NCI-H82 treated with DMSO at 0.1 percent for 48 hours (cell line): ENCODE results near the gene TSPAN7.
A peak's percentile ranks its signal among the peaks of the same experiment; 100 is the strongest.

Source experiments
- DNase-seq: peaks from one replicate; lab custom pipeline; 2025; ENCODE audit not compliant: unreplicated experiment; lab: John Stamatoyannopoulos, UW

Gene TSPAN7

DNA sequence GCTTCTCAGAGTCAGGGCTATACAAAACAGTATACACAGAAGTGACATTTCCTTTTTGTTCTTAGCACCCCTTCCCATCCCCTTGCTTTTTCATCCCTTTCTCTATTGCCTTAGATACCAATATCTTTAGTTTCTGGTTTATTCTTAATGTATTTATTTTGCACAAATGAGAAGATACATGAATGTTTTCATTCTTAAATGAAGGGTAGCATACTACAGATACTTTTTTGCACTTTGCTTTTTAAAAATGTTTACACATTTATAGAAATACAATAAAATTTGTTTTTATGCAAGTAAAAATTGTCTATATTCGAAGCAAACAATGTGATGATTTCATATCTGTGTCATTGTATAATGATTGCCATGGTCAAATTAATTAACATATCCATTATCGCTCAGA is 33.1 kb downstream of the TSPAN7 start:
- no peak for DNase-seq

DNA sequence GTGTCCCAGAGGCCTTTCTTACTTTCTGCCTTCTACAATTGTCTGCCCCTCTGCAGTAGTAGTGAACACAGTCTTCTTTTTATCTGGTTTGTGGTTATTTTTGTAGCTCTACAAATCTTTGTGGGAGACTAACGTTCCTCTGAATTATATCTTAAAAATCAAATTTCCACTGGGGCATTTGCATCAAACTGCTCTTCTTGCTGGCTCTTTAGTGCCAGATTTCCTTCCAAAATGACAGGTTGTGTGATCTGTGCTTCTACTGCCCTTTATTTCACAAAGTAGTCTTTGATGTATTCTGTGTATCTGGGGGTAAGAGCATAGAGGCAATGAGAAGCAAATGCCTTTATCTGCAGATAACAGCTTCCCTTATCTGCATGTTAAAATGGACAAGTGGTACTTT is 34.5 kb downstream of the TSPAN7 start:
- no peak for DNase-seq

DNA sequence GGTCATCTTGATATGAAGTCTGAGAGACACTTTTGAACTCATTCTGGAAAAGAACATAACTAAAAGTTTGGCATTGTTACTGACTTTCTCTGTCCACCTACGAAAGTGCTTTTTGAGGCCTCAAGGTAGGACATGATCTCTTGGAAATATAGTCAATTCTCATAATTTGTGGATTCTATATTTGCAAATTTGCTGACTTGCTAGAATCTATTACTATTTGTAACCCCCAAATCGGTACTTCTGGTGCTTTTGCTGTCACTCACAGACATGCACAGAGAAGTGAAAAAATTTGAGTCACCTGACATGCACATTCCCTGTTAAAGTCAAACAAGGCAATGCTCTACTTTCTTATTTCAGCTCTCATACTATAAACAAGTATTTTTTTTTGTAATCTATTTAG is 35.6 kb downstream of the TSPAN7 start:
- DNase-seq: no peak

DNA sequence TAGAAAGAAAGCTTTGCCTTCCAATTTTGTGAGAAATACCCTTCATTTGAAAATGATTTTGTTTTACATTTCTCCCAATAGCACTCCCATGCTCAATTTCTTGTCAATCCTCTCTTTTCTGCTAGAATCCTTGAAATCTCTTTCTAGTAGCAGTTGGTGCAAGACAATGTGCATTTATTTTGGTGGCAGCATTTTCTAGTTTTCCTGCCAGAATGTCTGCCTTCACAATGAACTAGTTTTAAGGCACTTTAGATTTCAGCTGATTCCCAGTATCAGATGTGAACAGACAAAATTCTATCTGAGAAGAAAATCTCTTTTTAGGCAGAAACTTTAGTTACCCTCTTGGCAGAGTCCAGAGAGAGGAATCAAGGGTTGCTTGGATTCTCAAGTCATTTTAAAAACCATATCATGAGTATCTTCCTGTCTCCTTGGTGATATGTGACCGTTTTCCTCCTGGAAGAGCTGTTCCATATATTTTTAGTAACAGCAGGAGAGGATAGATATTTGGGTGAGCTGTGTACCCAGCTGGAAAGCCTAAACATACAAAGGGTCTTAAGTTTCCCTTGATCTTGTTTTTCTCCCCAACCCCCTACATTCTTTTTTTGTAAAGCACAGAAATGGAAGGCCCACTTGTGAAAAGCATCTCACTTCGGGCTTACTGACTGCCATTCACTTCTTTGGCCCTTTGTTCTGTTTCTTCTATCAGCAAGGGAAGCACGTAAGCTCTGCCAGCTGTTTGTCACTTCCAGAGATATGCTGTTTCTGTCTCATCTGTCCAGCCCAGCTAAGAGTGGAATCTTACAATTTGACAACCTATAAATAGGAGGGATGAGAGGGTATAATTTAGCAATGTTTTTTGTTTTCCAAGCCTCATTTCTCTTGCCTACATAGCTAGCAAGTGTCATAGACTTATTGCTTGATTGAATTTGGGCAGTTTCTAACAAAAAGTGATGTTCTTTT is 38.7 kb downstream of the TSPAN7 start:
- no peak for DNase-seq

- no peak for DNase-seq
Measured at GRCh38 chrX:38601866-38602265, 40.5 kb downstream of the TSPAN7 start.

GRCh38 chrX:38606821-38607220 is 45.5 kb downstream of the TSPAN7 start:
- DNase-seq: no peak

DNA sequence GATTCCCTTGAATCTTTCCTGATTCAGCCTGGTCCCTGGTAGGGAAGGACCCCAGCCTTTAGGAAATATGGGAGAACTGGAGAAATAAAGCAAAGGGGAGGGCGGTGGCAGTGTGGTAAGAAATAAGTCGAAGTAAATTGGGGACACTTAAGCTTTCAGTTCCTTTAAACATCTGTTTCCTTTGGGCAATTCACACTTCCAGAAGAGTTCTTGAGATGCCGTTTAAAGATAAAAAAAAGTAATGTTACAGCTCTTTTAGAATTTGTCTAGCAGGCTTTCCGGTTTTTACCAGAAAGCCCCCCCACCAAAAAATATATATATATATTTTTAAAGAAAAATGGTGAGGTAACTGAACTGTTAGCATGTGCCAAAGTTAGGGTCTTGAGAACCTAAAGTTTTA is 46.6 kb downstream of the TSPAN7 start:
- no peak for DNase-seq

DNA sequence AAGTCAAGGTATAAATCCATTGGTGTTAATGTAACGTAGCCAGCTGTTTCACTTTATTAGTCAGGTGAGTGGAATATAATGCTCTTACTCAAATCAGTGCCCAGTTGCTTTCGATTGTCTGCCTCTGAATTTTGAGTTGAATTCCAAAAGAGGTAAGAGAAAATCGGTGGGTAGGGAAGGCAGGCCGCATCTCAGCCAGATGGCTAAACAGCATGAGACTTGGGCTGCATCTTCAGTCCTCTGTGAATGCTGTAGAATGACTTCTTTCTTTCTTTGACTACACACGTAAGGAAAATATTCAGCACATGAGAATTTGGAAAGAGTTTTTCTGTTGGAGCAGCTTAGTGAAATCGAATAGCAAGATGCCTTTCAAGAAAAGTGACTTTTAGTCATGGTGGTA is 49.5 kb downstream of the TSPAN7 start:
- no peak for DNase-seq

- DNase-seq: no peak
Measured at GRCh38 chrX:38612281-38612680, 50.9 kb downstream of the TSPAN7 start.

- DNase-seq: no peak
Measured at GRCh38 chrX:38614485-38614884, 53.1 kb downstream of the TSPAN7 start.

DNA sequence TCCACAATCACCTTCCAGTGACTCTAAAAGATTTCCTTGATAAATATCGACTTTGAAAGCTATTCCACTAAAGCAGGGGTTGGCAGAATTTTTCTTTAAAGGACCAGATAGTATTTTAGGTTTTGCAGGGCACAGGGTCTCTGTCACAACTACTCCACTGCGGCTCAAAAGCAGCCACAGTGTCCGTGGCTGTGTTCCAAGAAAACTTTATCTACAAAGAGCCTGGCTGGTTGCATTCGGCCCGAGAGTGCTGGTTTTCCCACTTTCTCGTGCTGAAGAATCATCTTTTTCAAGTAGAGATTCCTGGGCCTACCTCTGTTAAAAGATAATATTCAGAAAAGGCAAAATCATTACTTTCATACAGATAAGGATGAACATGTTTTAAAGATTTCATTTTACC is 55.6 kb downstream of the TSPAN7 start:
- no peak for DNase-seq

GRCh38 chrX:38618180-38618579 is 56.8 kb downstream of the TSPAN7 start:
- DNase-seq: no peak

DNA sequence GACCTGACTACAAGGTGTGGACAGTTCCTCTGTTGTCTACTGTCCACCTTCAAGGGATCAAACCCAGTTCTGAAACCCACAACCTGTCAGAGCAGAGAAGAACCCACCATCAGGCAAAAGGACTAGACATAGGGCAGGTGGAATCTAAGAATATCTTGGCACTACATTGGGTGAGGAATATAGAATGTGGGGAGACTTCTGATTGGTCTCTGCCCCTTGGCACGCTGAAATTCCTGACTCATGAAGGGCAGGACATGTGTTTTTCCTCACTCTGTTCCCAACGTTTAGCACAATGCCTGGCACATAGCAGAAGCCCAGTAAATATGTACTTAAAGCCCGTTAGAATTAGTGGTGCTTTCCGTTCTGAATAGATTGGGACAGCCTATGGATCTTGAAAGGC is 59.3 kb downstream of the TSPAN7 start:
- no peak for DNase-seq

- no peak for DNase-seq
Measured at GRCh38 chrX:38626296-38626695, 65.0 kb downstream of the TSPAN7 start.

DNA sequence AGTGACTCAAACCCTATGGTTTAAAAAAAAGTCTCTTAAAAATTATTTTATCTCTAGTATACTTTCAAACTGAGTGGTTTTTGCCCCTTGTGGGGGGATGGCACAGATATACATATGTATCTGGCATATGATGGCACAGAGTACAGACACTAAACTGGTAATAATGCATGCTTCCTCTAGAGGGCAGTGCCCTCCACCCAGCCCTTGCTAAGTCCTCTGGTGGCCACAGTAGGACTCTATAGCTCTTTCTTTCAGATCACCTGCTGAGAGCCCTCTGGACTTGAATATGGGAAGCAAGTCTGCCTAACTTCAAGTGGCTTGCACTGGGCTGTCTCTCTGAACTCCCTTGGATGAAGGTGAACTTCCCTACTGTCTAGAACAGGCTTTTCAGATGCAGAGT is 66.3 kb downstream of the TSPAN7 start:
- DNase-seq: peak; percentile 9

- no peak for DNase-seq
Measured at GRCh38 chrX:38628587-38628986, 67.2 kb downstream of the TSPAN7 start.

DNA sequence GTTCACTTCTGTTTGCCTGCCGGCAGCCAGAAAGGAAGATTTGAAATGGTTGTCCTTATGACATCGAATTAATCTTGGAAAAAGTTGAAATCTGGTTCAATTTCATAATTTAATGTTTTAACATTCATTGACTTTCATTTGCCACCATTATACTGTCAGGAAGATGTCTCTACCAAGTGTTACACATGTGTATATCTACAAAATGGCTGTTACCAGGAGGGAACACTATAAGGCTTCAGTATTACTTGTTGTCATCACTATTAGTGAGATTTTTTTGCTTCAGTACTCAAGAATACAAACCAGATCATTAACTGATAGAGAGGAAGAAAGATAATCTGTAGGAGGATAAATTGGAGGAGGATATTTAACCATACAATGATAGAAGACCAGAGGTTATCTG is 71.2 kb downstream of the TSPAN7 start:
- no peak for DNase-seq

GRCh38 chrX:38634665-38635064 is 73.3 kb downstream of the TSPAN7 start:
- no peak for DNase-seq

GRCh38 chrX:38636949-38637819 is 75.8 kb downstream of the TSPAN7 start:
- no peak for DNase-seq

DNA sequence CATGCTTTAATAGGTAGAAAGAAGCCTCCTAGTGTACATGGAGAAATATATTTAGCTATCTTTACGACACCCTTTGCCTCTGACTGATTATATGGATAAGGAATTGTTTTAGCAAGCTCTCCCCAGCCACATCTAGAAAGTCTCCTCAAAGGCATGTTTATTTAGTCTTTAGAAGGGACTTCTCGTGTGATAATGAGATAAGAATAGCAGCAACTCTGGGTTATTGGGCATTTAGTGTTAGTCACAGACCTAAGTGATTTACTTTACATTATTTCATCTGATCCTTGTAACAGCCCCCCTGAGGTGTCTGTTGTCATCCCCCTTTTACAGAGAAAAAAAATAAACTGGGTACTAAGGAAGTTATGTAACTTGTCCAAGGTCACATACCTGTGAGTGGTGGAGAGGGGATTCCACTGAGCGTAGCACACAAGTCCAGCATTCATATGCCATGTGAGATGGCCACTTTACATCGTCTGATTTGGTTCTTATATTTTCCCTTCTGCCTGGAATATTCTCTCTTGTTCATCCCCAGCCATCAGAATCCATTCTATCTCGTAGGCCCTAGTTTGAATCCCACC is 77.7 kb downstream of the TSPAN7 start:
- no peak for DNase-seq

DNA sequence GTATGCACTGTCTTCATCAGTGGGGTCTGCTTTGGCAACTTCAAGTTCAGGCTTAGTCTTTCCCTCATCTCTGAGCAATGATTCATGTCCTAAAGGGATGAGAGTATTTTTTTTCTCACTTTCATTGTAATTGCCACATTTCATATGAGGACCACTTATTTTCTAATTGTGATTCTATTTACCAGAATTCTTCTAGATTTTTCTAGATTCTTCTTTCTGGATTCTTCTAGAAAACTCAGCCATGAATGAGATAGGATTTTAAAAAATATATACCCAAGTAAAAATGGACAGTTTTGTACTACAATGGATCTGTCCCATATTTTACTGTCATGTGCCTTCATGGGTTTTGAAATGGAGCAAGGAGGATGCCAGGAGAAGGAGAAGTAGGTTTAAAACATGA is 78.4 kb downstream of the TSPAN7 start:
- DNase-seq: no peak

DNA sequence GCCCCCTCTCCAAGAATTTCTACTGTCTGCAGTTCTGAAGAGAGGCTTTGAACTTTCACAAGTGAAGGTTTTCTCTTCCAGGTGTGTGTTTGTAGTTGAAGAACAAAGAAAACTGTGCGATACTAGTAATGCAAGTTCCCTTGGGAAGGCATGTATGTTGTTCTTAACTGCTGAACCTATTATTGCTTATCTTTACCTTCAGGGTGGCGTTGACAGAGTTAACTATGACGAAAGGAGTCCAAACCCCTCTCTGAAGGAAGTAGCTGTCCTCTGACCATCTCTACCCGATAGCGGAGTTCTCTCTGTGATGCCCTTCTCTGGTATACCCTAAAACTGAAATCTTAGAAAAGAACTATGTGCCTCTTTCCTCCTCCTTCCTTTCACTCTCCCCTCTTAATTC is 79.9 kb downstream of the TSPAN7 start:
- no peak for DNase-seq
